Hepatic stellate cell (primary cell): ENCODE measurements around the gene PALM.
"Not testable (repeated sequence)": the region's sequence is repeated elsewhere in the genome, so short reads cannot be mapped to it uniquely, and the experiment has no call there.

Source experiments
- DNase-seq: peaks from one replicate; pipeline ENCODE4 v3.0.0; 2011; ENCODE audit warnings: low spot score

The PALM gene

DNA sequence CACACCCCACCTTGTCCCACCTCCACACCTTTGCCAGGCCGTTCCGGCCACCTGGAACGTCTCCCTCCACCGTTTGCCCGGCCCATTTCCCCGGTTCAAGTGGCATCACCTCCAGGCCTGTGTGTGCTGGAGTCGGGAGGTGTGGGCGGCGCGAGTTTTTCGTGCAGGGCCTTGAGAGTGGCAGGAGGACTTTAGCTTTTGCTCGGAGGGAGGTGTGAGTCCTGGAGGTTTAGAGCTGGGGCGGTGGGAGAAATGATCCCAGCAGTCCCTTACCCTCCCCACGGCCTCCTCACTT is 4.3 kb upstream of the PALM start:
- DNase-seq, result no peak

DNA sequence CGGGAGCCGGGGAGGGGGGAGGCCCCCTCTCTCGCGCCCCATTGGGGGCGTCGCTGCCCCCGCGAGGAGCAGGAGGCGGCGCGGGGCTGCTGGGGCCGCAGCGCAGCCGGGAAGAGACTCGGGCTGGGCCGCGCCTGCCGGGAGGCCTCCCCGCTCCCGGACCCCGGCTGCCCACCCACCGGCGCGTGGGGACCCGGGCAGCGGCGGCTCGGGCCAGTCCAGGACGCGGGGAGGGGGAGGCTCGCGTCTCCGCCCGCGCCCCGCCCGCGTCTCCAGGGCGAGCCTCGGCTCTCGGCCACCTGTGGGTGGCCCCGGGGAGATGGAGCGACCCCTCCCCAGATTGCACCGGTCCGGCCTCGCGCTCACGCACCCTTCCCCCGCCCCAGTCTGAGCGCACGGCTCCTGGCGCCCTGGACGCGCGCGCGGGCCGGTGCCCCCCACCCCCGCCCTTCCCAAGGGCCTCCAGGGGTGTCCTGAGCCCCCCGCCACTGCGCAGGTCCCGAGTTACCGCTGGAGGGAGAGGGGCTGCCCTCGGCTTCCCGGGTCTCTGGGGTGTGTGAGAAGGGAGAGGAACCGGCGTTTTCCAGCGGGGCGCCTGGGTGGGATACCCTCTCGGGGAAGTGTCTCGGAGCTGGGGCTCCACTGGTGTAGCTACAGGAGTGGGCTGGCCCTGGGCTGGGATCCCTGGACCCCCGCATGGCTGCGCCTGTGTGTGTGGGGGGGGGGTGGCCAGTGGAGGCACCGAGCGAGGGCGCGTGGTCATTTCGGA is 645 bp downstream of the PALM start:
- no peak for DNase-seq

DNA sequence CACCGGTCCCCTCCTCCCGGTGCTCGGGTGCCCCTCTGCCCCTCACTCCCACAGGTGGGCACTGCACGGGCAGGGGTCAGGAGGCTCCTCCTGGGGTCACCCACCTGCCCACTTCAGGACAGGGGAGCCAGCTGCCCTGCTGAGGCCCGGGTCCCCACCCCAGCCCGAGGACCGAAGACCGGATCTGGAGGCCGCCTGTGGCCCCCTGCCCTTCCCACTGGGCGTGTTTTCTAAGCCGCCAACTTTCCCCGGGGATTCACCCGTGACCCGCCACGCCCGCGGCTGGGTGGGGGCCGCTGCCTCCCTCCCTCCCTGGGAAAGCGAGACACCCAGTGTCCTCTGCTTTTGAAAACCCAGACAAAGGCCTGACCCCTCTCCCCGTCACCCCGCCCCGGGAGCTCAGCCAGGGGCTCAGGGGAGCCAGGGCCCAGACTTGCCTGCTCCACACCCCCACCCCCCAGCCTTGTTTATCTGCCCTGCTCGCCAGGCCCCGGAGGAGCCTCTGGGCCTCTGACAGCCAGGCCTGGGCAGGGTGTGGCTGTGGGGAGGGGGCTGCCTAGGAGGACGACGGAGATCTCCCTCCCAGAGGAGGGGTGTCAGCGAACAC is 1.3 kb downstream of the PALM start:
- no peak for DNase-seq

DNA sequence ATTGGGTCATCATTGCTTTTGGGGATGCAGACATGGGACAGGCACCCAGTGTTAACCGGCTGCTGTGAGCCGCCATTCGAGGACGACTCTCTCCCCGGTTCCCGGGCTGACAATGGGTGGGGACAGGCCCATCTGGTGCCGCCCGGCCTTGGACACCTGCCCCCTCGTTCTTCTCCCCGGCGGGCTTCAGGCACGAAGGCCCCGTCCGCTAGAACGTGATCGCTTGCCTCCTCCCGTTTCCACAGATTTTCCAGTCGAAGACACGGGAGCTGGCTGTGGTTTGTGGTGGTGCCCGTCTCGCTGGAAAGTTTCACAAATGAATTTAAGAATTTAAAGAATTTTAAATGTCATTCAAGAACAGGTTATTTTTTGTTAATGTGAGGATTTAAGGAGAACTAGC is 2.0 kb downstream of the PALM start:
- no peak for DNase-seq

DNA sequence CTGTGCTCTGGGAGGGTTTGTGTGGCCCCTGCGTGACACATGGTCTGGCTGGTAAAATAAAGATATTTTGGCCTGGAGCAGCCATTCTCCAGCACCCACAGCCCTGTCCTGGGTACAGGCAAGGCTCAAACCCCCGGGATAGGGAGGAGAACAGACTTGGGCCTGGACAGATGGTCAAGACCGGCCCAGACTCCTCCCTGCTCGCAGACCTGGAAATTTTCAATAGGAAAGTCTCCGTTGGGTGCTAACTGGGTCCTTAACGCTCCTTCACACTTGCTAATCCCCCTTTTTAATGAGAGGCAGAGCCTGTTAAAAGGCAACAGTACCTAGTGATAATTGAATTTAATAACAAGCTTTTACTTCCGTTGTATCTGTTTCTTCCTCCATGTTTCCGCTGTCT is 2.5 kb downstream of the PALM start:
- DNase-seq, result no peak

DNA sequence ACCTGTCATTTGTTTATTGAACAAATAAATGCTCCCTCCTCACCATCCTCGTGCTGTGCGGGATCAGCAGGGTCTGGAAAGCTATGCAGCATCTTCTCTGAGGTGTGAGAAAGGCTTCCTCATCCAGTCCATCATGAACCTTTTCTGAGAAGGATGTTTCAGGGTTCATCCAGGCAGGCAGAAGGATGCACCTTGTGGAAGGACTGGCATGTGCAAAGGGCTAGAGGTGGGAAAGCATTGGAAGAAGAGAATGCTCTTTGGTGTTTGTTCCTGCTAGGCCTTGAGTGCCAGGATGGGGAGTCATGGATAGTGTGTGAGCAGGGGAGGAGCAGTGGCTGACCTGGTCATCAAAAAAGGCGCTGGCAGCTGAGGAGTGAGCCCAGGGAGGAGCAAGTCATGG is 6.6 kb downstream of the PALM start:
- no peak for DNase-seq

DNA sequence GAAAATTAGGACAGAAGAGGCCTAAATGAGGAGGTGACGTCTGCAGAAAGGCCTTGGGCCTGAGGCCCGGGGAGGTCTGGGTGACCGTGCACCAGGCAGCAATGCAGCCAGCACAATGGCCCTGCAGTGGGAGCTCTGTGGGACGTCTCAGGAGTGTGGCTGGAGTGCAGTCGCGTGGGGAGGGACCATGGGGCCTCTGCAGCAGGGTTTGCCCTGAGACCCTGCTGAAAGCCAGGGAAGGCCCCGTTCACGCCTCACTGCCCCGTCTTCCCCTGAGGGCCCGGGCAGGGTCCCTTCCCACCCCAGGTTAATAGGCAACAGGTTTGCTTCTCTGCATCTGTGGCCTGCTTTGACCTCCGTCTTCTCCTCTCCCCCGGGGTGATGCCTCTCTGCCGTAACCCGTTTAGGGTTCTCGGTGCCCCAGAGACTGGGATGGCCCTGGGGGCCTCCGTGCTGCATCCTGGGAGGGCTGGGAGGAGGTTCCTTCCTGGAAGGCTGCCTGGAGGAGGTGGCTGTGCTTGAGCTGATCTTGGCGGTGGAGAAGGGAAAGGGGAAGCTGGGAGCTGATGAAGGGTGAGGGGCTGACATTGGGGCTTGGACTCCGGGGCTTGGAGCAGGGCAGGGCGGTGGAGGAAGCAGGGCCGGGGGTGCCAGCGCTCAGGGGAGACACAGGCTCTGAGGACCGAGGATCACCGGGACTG is 9.7 kb downstream of the PALM start:
- no peak for DNase-seq

DNA sequence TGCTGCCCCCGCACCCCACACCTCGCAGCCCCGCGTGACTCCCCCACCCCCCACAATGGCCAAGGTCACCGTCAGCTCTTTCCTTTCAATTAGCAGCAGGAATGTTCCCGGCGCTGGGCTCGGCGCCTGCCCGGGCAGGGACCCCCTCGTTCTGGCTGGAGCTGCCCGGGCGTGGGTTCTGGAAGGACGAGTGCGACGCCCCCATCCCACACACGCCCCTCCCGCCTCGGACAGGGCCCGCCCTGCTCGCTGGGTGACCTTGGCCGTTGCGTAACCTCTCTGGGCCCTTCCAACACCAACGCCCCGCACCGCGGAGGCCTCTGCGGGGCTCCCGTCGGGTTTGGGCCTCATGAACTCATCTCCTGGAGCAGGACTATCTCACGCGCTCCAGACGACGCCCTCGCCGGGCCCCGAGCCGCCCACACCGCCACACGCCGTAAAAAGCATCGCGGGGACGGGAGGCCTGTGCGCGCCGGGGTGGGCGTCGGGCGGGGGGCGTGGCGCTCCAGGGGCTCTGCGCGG is 10.3 kb downstream of the PALM start:
- no peak for DNase-seq

DNA sequence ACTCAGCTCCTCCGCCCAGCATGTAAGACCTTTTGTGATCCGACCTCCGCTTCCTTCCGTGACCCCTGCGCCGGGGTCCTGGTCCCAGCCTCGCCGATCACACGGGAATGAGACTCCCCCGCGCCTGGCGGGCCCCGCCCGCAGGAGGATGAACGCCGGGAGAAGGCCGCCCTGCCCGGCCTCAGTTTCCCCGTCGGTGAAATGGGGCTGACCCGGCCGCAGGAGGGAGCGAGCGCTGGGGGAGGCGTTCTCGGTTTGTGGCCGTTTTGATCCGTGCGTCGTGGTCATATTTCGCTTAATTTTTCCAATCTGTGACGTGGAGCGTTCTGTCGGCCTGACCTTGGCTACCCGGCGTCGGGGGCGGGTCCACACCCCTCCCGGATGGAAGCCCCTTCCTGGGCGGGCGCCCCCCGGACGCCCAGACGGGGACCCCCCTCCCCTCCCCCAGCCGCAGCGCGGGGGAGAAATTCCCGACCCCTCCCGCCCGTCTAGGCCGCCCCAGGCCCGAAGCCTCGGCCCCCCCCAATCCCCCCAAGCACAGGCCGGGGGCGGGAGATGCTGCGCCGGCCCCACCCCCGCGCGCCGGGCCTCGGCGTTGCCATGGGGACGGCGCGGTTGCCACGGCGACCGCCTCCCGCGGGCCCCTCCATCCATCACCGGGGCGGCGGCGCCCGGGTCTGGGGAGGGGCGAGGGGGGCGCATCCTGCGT is 11.1 kb downstream of the PALM start:
- DNase-seq, result no peak

DNA sequence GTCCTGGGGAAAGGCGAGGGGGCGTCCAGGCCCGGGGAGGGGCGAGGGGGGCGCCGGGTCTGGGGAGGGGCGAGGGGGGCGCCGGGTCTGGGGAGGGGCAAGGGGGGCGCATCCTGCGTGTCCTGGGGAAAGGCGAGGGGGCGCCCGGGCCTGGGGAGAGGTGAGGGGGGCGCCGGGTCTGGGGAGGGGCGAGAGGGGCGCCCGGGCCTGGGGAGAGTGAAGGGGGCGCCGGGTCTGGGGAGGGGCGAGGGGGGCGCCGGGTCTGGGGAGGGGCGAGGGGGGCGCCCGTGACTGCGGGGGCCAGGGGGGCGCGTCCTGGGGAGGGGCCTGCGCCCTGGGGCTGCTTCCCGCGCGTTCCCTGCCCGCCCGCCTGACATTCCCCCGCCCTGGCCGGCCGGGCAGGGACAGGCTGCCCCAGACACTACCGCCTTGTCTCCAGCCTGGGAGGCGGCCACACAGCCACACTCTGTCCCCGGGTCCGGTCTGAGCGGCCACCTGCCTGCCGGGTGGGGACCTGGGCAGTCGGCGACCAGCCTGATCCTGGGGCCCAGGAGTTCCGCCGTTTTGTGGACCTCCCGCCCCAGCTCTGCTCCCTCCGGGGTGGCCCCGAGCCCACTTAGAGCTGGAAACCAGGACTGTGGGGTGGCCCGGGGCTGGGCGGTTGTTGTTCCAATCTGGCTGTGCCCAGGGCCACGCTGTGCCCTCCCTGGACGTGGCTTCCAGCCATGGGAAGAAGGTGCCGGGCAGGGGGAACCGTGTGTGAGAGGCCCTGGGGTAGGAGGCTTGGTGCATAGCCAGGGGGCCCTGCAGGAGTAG is 11.8 kb downstream of the PALM start:
- no peak for DNase-seq

DNA sequence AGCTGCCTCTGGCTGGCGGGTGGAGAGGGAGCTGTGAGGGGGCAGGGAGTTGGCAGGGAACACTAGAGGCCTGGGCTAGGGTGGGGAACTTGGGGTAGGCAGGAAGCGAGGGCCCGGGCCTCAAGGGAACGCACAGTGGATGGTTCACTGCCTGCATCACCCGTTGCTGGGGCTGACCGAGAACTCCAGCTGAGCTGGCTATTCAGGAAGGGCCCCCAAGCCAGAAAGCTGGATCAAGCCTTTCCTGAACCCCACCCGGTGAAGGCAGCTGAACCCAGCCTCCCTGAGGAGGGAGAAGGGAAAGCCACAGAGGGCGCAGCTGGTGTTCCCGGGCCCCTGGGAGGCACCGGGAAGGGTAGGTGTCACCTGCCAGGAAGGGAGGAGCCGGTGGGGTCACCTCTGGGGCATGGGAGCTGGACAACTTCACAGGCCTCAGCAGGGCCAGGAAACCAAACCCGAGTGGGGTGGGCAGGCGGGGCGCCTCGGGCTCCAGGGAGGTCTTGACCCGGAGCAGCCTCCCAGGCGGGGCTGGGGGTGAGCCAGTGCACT is 13.9 kb downstream of the PALM start:
- no peak for DNase-seq

DNA sequence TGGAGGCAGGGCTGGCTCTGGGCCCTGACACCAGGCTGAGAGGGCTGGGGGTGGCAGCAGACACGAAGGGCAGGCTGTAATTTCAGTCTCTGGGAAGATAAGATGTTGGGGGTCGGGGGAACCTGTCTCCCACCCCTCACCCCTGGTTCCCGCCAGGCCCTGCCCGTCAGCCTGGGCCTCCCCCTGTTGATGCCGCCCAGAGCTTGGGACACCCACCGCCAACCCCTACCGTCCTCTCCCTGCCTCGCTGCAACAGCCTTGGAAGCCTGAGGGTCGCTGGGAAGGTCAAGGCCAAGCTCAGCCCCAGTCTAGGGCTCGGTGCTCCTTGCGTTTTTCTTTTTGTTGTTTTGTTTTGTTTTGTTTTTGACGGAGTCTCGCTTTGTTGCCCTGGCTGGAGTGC is 14.5 kb downstream of the PALM start:
- no peak for DNase-seq

DNA sequence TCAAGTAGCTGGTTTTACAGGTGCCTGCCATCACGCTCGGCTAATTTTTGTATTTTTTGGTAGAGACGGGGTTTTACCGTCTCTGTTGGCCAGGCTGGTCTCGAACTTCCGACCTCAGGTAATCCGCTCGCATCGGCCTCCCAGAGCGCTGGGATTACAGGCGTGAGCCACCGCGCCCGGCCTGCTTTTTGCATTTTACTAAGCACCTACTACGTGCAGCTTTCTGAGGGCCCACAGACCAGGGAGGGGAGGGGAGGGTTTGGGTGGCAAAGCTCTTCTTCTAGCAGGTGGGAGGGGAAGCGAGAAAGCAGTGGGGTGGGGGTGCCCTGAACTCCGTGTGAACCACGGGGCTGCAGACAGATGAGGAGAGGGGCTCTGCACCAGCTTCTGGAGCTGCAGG is 15.0 kb downstream of the PALM start:
- DNase-seq, result no peak

DNA sequence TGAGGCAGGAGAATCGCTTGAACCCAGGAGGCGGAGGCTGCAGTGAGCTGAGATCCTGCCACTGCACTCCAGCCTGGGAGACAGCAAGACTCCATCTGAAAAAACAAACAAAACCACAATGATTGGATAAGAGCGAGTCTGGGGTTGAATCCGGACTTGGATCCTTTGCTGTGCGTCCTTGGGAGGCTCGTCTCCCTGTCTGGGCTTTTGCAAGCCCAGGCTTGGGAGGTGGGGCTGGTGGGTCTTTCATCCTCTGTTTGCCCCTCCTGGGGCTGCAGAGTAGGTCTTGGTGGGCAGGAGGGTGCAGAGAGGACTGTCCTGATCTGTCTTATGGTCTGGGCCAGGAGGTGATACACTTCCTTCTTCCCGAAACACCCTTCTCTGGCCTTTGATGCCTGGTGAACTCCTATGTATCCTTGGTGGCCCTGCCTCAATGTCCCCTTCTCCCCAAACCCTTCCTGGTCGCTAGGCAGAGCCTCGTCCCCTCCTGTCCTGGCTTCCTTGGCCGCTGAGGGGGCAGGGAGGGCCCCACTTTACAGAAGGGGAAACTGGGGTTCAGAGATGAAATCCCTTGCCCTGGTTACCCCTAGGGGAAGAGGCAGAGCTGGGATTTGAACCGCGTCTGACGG is 16.8 kb downstream of the PALM start:
- DNase-seq, result no peak

DNA sequence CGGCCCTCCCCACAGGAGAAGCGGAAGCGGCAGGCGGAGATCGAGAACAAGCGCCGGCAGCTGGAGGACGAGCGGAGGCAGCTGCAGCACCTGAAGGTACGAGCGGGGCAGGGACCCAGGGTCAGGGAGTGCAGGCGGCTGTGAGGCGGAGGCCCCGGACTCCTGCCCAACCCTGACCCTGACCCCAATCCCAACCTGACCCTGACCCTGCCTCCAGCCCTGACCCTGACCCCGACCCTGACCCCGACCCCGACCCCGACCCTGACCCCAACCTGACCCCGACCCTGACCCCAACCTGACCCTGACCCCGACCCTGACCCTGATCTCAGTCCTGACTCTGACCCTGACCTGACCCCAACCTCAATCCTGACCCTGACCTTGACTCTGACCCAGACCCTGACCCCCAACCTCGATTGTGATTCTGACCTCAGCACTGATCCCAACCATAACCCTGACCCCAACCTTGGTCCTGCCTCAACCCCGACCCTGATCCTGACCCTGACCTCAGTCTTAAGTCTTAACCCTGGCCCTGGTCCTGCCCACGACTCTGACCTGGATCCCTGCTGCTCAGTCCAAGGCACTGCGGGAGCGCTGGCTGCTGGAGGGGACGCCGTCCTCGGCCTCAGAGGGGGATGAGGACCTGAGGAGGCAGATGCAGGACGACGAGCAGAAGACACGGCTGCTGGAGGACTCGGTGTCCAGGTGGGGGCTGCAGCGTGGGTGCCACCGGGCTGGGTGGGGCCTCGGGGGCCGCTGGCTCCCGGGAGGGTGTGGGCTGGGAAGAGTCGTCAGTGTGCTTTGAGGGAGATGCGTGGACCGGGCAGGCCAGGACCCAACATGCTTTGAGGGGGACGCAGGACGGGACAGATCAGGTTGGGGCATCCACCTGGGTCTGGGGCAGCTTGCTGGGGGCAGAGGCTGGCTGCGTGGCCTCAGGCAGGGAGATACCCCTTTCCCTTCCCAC is 18.5 kb downstream of the PALM start:
- DNase-seq, result no peak

DNA sequence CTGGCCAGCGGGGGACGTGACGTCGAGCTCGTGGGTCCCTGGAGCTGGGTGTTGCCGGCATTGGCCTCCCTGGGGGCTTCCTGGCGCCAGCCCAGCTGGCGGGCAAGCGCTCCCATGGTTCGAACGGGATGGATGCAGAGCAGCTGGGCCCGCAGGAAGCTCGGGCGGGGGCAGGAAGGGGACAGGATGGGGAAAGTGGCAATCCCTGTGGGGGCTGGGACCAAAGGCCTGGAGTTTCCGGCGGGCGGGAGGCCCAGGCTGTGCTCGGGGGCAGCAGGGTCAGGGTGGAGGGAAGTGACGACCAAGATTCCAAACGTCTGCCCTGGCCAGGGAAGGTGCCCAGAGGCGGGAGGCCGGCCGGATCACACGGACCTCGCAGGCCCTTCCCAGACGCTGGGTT is 19.3 kb downstream of the PALM start:
- DNase-seq, result peak; percentile 77

DNA sequence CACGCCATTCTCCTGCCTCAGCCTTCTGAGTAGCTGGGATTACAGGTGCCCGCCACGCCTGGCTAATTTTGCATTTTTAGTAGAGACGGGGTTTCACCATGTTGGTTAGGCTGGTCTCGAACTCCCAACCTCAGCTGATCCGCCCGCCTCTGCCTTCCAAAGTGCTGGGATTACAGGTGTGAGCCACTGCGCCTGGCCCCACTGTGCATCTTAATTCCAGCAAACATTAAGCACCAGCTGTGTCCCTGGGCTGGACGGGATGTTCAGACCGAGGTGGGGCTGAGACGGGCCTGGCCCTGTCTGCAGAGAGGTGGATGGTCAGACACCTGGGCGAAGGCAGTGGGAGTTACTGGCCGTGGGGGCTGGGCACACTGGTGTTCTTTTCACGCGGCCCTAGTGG is 20.8 kb downstream of the PALM start:
- DNase-seq, result not testable (repeated sequence)

DNA sequence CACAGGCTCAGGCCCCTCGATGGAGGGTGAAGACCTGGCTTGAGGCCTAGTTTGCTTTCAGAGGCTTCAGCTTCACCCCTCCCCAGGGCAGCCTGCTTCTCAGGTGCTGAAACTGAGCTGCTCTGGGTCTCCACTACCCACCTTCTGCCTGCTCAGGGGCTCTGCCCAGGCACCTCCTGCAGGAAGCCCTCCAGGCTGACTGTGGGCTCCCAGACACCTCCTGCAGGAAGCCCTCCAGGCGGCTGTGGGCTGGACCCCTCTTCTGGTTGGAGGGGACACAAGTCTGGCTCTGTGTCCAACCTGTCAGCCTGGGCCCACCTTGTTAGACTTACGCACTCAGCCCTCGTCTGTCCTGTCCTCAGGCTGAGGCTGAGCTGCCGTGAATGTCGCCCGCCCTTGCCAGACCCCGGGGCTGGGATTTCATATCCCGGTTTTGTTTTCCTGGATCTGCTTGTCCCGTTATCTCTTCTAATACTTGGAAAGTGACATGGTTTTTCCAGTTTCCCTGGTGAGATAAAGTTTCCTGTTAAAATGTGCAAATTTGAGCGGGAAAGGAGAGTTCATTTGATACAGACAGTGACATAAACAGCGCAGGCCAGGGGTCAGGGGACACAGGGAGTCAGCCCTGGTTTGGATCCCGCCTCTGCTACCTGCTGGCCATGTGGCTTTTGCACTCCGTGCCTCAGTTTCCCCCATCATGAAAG is 21.4 kb downstream of the PALM start:
- DNase-seq, result no peak

DNA sequence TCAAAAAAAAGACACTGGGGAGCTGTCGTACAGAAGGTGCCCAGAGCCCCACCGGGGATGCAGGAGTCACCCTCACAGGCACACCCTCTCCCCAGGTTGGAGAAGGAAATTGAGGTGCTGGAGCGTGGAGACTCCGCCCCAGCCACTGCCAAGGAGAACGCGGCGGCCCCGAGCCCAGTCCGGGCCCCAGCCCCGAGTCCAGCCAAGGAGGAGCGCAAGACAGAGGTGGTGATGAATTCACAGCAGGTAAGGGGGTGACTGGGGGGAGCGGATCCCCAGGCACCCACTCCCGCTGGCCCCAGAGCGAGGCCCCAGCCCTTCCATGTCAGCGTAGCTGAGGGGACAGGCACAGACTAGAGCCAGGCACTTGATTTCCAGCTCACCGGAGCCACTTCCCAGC is 22.3 kb downstream of the PALM start:
- DNase-seq, result no peak
